HepG2 (cell line): ENCODE results near the gene ARHGAP30. TPM values are rescaled to one million over a fixed set of nuclear protein-coding genes. Genes with fewer than 3 reads are reported as not detected.

Experiments
- BATF2 ChIP-seq: sonication (generic); formaldehyde crosslinking; IDR thresholded peaks from 2 replicates; pipeline ENCODE4 v1.8.0; 2022; ENCODE audit warnings: mild to moderate bottlenecking, missing genetic modification reagents, moderate library complexity
- CREB3 ChIP-seq: sonication (generic); formaldehyde crosslinking; IDR thresholded peaks from 2 replicates; pipeline ENCODE4 v1.5.0; 2020; ENCODE audit warnings: missing genetic modification reagents
- GRHL1 ChIP-seq: sonication (generic); formaldehyde crosslinking; conservative IDR thresholded peaks from 2 replicates; pipeline ENCODE4 v1.8.0; 2022; ENCODE audit warnings: missing genetic modification reagents
- RERE ChIP-seq: IDR thresholded peaks from 2 replicates; pipeline ENCODE4 v1.6.1; 2016; ENCODE audit warnings: low read depth, missing genetic modification reagents, missing compliant biosample characterization
- ZNF142 ChIP-seq: sonication (generic); formaldehyde crosslinking; IDR thresholded peaks from 2 replicates; pipeline ENCODE4 v1.4.0; 2020; ENCODE audit warnings: missing genetic modification reagents
- polyA plus RNA-seq, 8 experiments: library from polyadenylated mRNA; depleted of rRNA in 3 of 8; stranded (reverse) in 7 of 8; unstranded in 1 of 8; fragments of >200 nt; fragmentation: Illumina TruSeq in 4 of 8; extraction: Trizol in 4 of 8; gene quantifications; 2 replicates each; pipeline versions ENCODE4 v1.2.1 to v1.2.3, GENCODE V29; 2011 to 2016; ENCODE audit warnings: low read depth in 4 of 8, missing spikeins in 1 of 8, mixed read lengths in 1 of 8; ENCODE audit not compliant: insufficient read depth in 1 of 8
- total RNA-seq, 5 experiments: library from RNA; depleted of rRNA; stranded (reverse); fragments of >200 nt; fragmentation: Illumina TruSeq; extraction: Trizol; gene quantifications; 2 replicates each; pipeline ENCODE4 v1.2.3, GENCODE V29; 2016; ENCODE audit warnings: low read depth in 1 of 5

ARHGAP30 gene
- total and polyA plus RNA-seq, 2 of the 13 experiments (the other 11 are each of a cell fraction or from before 2014, with no cell fraction given) = 0.13 to 0.20 TPM

- TF ChIP-seq ZNF142 (CRISPR knock-in tag) (no peak), BATF2 (CRISPR knock-in tag) (no peak), GRHL1 (no peak), CREB3 (CRISPR knock-in tag) (no peak), RERE (CRISPR knock-in tag) (no peak)
- TF ChIP-seq, all 625 proteins: peak for 0
These were observed 10.4 kb downstream of the ARHGAP30 start (continued) for GRCh38 chr1:161059293-161059692.
